HG03139 (cell line): ENCODE data around the gene GMEB1.
"Not testable (repeated sequence)": the region's sequence is repeated elsewhere in the genome, so short reads cannot be mapped to it uniquely, and the experiment has no call there.

Source experiments
- ATAC-seq: cut with Tn5 transposase; IDR thresholded peaks from one replicate; pipeline ENCODE4 v1.9.1; 2021; ENCODE audit not compliant: unreplicated experiment

The GMEB1 gene, protein sequence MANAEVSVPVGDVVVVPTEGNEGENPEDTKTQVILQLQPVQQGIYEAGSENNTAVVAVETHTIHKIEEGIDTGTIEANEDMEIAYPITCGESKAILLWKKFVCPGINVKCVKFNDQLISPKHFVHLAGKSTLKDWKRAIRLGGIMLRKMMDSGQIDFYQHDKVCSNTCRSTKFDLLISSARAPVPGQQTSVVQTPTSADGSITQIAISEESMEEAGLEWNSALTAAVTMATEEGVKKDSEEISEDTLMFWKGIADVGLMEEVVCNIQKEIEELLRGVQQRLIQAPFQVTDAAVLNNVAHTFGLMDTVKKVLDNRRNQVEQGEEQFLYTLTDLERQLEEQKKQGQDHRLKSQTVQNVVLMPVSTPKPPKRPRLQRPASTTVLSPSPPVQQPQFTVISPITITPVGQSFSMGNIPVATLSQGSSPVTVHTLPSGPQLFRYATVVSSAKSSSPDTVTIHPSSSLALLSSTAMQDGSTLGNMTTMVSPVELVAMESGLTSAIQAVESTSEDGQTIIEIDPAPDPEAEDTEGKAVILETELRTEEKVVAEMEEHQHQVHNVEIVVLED

DNA sequence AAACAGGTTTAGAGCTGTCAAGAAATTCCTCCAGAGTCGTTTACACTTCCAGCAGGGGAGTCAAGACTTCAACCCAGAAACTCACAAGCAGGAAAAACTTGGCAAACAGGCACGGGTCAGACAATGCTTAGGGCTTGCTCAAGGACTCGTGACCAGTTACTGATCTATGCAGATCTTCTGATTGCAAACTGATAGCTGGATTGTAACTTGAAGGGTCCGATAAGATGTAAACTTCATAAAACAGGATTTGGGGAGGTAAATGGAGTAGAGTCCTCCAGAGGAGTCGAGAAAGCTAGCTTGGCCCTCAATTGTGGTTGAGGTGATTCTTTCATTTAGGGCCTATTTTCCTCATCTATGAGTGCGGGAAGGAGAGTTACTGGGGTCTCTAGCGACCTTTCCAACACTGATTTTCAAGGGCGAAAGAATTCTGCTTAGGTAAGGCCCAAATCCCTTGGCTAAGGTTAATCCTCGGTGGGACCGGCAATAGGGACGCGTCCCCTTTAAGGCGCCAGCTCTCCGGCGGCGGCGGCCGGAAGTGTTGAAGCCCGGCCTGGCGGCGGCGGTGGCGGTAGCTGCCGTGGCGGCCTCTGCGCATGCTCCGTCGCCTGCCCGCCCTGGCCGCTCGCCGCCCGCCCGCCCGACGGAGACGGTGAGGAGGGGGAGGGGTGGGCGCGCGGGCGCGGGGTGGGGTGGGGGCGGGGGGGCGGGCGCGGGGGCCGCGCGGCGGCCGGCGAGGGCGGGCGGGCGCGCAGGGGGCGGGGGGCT lies at the start of gene GMEB1:
Gene GMEB1, plus strand, starts transcription at position 594 of the 765 bp plus-strand sequence. CDS start 14,829 bp downstream, outside the sequence.
- ATAC-seq = peak; percentile 61

DNA sequence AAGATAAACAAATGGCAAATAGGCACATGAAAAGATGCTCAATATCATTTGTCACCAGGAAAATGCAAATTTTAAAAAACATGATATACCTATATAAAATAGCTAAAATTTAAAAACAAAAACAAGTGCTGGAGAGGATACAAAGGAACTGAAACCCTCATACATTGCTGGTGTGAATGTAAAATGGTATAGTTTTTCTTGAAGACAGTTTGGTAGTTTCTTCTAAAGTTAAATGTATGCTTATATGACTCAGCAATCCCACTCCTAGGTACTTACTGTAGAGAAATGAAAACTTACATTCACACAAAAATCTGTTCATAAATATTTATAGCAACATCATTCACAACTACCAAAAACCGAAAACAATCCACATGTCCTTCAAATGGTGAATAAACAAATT lies 36.9 kb upstream of the GMEB1 start:
- no peak for ATAC-seq

DNA sequence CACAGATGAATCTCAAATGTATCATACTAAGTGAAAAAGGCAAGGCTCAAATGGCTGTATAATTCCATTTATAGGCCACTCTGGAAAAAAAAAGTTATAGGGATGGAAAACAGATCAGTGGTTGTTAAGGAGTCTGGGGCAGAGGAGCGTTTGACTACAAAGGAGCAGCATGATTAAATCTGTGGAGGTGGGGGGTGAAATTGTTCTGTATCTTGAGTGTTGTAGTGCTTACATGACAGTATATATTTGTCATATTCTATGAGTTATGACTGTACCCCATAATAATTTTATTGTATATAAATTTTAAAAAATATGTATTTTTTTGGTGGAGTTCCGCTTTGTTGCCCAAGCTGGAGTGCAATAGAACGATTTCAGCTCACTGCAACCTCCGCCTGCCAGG lies 36.0 kb upstream of the GMEB1 start:
- no peak for ATAC-seq

DNA sequence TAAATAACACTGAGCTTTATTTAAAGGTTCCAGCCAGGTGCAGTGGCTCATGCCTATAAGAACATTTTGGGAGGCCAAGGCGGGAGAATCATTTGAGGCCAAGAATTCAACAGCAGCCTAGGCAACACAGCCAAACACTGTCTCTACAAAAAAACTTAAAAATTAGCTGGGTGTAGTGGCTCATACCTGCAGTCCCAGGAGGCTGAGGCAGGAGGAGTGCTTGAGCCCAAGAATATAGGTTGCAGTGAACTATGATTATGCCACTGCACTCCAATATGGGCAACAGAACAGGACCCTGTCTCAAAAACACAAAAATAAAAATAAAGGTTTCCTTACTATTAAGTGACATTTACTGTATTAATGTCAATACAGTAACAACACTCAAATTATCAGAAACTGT lies 27.8 kb upstream of the GMEB1 start:
- no peak for ATAC-seq

DNA sequence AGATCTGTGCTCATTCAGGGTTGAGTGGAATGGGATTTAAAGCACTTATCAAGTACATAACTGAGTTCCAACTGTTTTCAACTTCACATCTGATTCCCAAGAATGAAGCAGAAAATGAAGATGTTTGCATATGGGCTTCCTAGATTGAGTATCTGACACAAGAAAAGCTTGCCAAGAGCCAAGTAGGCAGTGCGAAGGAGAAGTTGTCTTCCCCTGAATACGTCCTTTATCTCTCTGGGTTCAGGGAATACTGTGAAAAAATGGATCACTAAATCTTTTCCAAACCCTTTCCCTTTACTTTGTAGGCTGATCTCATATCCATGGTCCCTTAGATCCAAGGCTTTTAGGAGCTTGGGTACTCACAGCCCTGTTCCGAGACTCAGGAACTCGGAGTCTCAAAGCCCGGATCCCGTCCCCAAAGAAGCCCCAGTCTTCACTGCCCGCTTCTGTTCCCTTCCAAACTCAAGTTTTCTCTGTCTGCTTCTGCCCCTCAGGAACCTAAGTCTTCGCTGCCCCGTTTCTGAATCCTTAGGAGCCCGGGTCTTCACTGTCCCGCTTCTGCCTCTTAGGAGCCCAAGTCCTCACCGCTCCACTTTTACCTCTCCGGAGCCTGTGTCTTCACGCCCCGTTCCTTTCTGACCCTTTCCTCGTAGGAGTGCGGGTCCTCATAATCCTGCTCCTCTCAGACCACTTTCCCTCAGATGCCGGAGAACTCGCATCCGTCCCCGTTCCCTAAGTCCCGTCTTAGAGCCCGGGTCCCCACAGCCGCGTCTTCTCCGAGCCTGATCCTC lies 26.3 kb upstream of the GMEB1 start:
- peak; percentile 13 for ATAC-seq

DNA sequence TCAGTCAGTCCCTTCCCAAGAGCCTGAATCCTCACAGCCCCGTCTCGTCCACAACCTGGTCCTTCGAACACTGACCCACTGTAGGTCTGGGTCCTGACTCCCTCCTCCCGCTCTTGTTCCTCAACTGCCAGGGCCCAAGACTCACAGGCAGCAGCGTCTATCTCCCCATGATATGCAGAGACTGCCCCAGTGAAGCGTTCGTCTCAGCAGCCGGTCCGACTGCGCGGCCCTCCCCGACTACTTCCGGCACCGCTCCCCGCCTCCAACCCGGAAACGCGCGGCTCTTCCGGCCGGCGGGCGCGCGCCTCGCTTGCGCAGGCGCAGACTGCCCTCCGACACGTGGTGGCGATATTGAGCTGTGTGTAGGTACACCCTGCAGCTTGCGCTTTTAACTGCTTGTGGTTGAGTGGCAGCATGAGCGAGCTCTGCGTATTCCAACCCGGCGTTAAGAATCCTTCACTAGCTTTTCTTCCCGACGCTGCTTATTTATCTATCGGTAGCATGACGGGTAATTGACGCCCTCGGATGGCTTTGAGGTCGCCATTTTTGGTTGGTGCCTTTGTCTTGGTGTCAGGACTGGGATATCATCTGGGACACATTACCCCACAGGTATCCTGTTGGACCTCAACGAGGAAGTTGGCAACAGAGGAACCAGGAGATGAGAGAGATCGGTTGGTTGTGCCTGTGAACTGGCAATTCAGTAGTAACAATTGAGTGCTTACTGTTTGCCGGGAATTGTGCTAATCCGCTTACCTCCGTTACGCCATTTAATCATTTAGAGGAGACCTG lies 25.5 kb upstream of the GMEB1 start, which contains the start of gene TAF12:
Gene TAF12, minus strand, starts transcription at position 221 of the 789 bp plus-strand sequence. CDS start 20,986 bp downstream, outside the sequence.
- peak; percentile 74 for ATAC-seq

DNA sequence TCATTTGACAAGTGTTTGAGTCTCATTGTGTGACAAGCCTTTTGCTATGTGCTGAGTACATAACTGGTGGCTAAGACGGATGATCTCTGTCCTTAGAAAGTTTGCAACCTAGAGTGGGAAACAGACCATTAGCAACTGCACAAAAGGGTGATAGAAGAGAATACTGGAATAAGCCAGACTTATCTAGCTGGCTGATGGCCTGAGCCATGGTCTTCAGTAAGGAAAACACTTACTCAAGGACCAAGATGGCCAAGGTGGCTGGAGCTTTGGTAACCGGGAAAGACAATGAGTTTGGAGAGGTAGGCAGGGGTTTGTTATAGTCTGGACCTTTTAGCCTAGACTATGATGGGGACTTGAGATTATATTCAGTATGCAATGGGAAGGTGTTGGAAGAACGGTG lies 24.1 kb upstream of the GMEB1 start:
- ATAC-seq = no peak

DNA sequence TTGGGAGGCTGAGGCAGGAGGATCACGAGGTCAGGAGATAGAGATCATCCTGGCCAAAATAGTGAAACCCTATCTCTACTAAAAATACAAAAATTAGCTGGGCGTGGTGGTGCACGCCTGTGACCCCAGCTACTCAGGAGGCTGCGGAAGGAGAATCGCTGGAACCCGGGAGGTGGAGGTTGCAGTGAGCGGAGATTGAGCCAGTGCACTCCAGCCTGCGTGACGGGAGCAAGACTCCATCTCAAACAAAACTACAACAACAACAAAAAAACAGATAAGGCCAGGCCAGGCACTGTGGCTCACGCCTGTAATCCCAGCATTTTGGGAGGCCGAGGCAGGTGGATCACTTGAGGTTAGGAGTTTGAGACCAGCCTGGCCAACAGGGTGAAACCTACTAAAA lies 23.2 kb upstream of the GMEB1 start:
- ATAC-seq = not testable (repeated sequence)

DNA sequence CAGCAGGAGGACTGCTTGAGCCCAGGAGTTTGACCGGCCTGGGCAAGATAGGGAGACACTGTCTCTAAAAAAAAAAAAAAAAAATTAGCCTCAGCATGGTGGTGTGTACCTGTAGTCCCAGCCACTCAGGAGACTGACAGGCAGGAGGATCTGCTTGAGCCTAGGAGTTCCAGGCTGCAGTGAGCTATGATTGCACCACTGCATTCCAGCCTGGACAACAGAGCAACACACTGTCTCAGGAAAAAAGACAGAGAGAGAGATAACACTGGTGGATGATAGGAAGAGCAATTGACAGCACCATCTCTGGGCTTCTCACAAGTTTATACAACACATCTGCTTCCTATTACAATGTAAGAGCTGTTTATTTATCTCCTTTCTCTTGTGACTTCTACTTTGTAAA lies 22.5 kb upstream of the GMEB1 start:
- ATAC-seq = no peak

DNA sequence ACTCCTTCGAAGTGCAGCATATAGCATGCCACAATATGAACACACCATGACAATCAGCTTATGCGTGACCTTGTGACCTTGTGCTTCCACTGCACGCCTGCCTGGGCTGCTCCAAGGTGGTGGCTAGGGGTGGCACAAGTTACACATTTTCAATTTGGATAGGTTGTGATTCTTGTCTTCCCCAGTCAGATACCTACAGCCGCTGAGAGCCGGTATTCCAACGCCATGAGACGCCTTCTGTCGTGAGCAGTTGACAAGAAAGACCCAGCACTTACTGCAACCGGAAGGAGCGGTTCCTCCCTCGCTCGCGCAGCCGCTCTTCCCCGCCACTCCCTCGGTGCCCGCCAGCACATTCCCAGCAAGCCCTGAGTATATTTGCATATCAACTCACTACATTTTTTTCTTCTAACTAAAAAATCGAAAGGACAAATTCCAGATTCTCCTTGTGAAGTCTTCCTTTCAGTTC lies 20.5 kb upstream of the GMEB1 start:
- peak; percentile 47 for ATAC-seq

DNA sequence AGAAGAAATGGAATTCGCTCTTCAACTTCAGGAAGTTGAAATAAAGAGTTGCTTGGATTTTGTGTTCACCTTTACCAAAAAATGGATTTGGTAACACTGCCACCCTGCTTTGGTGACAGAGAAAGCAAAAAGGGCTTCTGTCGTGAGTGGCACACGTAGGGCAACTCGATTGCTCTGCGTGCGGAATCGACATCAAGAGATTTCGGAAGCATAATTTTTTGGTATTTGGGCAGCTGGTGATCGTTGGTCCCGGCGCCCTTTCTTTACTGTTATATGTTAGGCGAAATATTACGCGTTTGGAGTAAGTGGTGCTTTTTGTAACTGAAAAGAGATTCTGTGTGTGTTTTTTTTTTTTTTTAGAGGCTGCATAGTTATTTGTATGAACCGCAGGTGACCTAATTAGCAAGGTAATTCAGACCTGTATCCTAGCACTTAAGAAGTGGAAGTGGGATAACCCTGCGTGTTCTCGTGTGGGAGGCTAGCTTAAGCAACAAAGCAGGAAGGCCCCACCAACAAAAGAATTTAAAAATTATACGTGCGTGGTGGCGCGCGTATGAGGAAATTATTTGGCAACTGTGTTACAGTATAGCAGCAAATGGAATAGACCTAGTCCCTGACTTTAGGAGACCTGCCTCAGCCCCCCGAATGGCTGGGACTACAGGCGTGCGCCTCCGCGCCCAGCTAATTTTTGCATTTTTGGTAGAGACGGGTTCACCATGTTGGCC lies 19.9 kb upstream of the GMEB1 start, which contains the start of gene RNU11:
Gene RNU11, plus strand, starts transcription at position 127 of the 725 bp plus-strand sequence.
- peak; percentile 62 for ATAC-seq

DNA sequence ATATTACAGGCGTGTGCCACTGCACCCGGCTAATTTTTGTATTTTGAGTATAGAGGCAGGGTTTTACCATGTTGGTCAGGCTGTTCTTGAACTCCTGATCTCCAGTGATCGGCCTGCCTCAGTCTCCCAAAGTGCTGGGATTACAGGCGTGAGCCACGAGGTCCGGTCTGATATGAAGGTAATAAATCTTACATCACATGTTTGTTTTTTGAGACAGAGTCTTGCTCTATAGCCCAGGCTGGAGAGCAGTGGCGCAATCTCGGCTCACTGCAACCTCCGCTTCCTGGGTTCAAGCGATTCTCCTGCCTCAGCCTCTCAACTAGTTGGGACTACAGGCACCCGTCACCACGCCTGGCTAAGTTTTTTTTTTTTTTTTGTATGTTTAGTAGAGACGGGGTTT lies 15.5 kb upstream of the GMEB1 start:
- not testable (repeated sequence) for ATAC-seq

DNA sequence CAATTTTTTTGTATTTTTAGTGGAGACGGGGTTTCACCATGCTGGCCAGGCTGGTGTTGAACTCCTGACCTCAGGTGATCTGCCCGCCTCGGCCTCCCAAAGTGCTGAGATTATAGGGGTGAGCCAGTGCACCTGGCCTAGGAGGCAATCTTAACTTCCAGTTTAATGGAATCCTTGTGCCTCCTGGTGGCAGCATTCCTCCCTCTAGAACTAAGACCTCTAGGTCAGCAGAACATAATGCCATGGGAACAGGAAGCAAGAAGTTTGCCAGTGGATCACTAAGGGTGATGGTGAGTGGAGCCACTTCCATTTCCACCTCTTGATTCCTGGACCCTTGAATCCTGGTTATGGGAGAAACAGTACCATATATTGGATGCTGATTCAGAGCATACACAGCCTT lies 14.7 kb upstream of the GMEB1 start:
- ATAC-seq = not testable (repeated sequence)

DNA sequence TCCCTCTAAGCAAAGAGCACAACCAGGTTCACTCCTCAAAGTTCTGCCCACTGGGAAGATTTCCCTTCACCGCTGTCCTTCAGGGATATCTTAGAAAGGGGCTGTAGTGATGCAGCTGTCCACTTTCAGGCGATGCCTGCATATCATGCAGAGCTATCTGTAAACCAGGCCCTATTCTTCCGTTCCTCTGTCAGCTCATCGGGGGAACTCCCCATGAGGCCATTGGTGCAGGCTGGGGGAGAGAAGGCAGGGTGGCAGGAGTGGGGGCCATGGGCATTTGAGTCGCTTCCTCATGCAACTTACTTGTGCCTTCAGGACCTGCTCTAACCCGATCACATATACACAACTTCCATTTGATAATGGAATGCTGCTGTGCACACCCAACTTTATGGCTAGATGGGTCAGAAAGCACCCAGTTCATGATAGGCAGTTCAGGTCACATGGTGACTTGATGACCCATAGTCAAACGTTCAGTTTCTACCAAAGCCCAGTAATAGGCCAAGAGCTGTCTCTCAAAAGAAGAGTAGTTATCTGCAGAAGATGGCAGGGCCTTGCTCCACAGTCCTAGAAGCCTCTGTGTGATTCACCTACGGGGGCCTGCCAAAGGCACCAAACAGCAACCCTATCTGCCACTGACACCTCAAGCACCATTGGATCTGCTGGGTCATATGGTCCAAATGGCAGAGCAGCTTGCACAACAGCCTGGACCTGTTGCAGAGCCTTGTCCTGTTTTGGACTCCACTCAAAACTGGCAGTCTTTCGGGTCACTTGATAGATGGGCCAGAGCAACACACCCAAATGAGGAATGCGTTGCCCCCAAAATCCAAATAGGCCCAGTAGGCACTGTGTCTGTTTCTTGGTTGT lies 12.9 kb upstream of the GMEB1 start:
- not testable (repeated sequence) for ATAC-seq

DNA sequence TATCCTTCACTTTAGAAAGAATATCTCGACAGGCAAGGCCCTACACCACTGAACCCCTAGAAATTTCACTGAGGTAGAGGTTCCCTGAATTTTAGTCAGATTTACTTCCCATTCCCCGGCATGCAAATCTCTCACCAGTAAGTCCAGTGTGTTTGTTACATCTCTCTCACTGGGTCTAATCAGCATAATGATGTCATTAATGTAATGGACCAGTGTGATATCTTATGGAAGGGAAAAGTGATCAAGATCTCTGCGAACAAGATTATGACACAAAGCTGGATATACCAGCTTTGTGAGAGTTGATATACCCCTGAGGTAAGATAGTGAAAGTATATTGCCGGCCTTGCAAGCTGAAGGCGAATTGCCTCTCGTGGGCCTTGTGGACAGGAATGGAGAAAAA lies 12.2 kb upstream of the GMEB1 start:
- no peak for ATAC-seq

DNA sequence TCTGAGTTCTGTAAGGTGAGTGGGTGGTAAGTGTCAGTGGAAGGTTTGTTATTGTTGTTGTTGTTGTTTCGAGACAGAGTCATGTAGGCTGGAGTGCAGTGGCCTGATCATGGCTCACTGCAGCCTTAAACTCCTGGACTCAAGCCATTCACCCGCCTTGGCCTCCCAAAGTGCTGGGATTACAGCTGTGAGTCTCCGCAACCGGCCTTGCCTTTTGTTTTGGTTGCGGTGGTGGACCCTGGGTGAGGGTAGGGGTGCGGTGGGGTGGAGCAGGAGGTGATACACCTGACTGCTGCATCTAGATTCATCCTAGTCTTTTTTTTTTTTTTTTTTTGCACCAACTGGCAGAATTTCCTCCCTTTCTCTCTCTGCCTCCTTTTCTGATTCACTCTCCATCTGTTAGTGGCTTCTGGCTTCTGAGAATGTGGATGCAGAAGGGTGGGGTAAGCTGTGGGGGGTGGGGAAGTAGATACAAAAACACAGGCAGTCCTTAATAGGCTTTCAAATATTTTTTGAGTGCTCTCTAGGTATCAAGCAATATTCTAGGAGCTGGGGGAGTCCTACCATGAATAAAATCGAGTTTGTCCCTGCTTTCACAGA lies 4.6 kb upstream of the GMEB1 start:
- ATAC-seq = no peak

DNA sequence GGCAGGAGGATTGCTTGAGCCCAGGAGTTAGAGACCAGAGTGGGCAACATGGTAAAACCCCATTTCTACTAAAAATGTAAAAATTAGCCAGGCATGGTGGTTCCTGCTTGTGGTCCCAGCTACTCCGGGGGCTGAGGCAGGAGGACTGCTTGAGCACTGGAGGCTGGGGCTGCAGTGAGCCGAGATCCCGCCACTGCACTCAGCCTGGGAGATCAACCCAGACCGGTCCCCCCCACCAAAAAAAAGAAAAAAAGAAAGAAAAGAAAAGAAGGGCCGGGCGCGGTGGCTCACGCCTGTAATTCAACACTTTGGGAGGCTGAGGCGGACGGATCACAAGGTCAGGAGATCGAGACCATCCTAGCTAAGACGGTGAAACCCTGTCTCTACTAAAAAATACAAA lies 1.8 kb upstream of the GMEB1 start:
- ATAC-seq = no peak
